Germinal center (tissue), 1 donor: ENCODE measurements around the gene CDCA4.
A peak's percentile ranks its signal among the peaks of the same experiment; 100 is the strongest.

Experiments
- DNase-seq: peaks from one replicate; pipeline ENCODE4 v3.0.0; 2012; ENCODE audit warnings: mixed read lengths, low spot score

Gene CDCA4

GRCh38 chr14:105020815-105021655 lies at the start of gene CDCA4:
TSS of gene CDCA4 (minus strand) at chr14:105021083. CDS start at chr14:105011929, 9,154 bp downstream.
- peak; percentile 100 for DNase-seq

- DNase-seq: no peak
Measured at GRCh38 chr14:105069871-105070759, 49.2 kb upstream of the CDCA4 start.

DNA sequence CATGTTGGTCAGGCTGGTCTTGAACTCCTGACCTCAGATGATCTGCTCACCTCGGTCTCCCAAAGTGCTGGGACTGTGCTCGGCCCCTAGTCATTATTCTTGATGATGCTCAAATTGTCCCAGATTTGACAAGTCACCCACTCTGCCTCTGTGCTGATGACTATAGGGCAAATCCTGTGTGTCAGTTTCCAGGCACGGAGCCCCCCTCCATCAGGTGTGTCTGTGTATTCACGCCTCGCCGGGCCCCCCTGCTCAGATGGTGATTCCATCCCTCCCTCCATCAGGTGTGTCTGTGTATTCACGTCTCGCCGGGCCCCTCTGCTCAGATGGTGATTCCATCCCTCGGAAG lies 48.6 kb upstream of the CDCA4 start:
- DNase-seq: no peak

- no peak for DNase-seq
Measured at GRCh38 chr14:105068818-105069217, 47.9 kb upstream of the CDCA4 start.

DNA sequence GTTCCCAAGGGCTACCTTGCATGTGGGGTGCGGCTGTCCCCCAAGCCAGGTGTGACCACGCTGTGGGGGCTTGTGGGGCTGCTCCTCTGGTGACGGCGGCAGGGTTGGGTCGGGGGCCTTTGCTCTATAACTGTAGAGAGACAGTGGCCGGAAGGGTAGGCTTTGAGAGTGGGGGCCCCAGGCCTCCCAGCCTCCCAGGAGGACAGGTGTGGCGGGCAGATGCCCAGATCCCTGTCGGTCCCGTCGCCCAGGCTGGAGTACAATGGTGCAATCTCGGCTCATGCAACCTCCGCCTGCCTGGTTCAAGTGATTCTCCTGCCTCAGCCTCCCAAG lies 47.1 kb upstream of the CDCA4 start:
- no peak for DNase-seq

GRCh38 chr14:105067140-105067968 lies 46.5 kb upstream of the CDCA4 start:
- DNase-seq: no peak

GRCh38 chr14:105066240-105067071 lies 45.6 kb upstream of the CDCA4 start:
- no peak for DNase-seq

- DNase-seq: peak; percentile 85
Measured at GRCh38 chr14:105065280-105066228, 44.7 kb upstream of the CDCA4 start, which contains the start of gene GPR132. TSS of gene GPR132 (minus strand) at chr14:105065430. CDS start at chr14:105055420, 10,010 bp downstream.

DNA sequence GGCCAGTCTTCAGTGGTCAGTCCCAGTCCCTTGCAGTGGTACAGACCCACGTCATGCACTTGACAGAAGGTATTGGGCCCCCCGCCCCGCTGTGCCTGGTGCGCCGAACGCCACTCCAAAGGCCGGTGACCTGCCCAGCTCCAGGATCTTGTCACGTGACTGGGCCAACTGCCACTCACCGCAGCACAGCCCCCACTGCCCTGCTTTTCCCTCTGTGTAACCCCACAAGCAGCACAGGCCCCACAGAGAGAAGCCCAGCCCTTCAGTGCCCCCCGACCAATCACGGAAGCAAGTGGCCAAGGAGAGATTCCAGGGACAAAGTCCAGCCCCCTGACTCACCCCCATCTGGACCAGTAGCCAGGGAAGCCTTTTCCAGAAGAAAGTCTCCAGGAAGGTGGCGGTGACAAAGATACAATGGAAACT lies 43.8 kb upstream of the CDCA4 start:
- DNase-seq: no peak

DNA sequence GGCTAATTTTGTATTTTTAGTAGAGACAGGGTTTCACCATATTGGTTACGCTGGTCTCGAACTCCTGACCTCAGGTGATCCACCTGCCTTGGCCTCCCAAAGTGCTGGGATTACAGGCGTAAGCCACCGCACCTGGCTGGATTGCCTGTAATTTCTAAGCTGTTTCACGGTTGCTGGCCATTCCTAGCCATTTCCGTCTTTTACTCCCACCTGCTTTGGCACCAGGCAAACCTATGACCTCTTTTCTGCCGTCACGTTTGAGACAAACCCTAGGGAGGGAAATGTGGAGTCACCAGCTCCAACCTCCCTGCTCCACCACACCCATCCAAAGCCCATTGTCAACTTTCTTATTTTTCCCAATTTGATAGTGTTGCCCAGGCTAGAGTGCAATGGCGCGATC lies 43.1 kb upstream of the CDCA4 start:
- DNase-seq: no peak

- peak; percentile 61 for DNase-seq
Measured at GRCh38 chr14:105063506-105063905, 42.6 kb upstream of the CDCA4 start.

DNA sequence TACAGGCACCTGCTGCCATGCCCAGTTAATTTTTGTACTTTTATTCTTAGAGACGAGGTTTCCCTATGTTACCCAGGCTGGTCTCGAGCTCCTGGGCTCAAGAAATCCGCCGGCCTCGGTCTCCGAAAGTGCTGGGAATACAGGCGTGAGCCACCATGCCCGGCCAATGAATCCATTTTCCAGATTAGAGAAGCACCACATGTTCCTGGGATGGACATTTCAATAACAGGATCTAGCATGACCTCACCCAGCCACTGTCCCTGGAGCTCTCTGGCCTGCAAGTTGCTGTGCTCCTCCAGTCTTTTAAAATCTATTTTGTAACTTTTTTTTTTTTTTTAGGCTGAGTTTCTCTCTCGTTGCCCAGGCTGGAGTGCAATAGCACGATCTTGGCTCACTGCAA lies 42.2 kb upstream of the CDCA4 start:
- DNase-seq: no peak

DNA sequence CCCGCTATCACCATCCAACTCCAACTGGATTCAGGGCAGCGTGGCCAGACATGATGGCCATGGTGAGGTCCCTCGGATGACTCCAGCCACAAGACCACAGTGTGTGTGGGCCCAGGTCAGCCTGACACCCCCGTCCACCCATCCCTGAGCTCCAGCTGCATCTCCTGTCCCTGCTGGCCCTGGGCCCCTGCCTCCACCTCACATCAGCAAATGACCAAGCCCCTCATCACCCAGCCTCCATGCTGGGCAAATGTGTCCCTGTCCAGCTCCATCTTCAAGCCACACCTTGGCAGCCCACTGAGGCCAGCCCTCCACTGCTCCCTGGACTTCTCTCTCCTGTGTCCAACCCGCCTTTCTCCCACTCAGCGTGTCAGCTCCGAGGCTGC lies 41.2 kb upstream of the CDCA4 start:
- DNase-seq: no peak

DNA sequence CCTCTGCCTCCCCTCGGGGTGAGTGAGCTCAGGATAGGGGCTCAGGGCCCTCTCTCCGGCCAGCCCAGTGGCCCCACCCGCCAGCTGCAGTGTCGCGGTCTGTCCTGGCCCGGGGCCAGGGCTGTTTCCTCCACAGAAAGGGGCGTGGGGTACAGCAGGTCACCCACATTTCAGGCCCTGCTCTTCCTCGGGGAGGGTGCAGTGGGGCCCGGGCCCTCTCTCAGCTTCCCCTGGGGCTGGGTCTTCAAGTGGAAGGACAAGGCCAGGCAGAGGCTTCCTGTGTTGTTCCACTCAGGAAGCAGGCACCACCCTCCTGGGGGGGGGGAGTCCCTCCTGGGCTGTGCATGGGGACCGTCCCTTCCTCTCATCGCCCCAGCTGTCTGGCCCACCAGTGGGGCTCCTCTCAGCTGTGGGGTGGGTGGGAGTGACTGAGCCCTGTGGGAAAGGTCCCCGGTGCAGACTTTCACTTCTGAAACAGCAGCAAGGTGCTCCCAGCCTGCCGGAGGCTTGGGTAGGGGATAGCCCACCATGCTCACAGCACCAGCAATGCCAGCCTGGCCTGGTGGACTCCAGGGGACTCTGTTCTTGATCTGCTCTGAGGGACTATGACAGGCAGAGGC lies 40.7 kb upstream of the CDCA4 start:
- no peak for DNase-seq

GRCh38 chr14:105060751-105061427 lies 40.0 kb upstream of the CDCA4 start:
- DNase-seq: peak; percentile 69

DNA sequence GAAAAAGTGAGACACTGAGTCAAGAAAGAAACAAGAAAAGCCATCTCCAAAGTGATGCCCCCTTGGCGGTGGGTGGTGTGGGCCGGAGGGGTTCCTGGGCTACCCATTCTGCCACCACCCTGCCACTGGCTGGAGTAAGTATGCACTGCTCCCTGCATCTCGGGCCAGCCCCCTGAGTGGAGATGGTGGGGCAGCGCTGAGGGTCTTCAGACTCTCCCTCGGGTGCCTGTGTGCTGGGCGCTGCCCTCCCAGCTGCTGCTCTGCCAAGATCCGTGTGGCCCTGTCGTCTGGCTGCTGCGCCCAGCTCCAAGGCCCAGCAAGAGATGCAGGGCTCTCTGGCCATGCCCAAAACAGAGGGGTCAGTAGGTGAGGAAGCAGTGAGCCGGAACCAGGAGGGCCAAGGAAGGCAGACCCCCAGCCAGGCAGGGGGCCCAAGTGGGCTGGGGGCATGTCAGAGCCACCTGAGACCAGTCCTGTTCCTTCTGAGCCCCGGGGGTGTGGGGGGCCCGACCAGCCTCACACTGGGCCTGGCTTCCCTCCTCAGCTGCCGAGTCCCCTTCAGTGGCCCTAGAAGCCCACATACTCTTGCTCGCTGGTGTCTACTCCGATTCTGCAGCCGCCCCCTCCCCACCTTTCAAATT lies 39.2 kb upstream of the CDCA4 start:
- no peak for DNase-seq

DNA sequence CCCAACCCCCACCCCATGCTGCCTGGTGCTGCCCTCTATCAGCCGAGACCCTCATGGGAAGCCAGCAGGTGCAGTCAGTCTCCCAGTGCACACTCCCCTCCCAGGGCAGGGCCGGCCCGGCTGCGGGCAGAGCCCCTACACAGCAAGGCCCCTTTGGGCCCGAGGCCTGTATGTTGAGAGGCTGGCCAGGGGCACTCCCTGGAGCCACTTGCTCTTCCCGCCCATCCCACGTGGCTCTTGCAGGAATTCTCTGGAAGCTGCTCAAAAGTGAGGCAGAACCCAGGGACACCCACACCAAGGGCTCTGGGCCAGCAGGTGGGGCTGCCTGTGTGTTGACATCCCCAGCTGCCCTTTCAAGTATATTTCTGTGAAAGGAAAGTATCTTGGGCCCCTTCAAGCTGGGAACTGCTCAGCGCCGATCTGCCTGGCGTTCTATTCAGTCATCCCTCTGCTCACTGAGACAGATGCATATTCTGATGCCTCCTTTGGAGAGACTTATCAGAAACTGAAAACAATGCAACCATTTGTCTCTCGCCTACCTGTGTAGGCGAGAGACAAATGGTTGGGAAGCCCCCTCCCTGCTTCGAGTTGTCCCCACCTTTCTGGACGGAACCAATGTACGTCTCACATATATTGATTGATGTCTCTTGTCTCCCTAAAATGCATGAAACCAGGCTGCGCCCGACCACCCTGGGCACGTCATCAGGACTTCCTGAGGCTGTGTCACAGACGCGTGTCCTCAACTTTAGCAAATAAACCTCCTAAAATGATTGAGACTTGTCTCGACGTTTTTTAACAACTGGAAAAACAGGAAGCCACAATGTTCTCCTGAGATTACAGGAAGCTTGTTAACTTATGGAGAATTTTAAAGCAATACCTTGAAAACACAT lies 38.4 kb upstream of the CDCA4 start:
- no peak for DNase-seq
